GM19395 (cell line): ENCODE measurements around the gene ZFP92.
"Not testable (repeated sequence)": the region's sequence is repeated elsewhere in the genome, so short reads cannot be mapped to it uniquely, and the experiment has no call there.

ENCODE experiments used
- ATAC-seq: cut with Tn5 transposase; IDR thresholded peaks from one replicate; pipeline ENCODE4 v1.9.1; 2021; ENCODE audit warnings: mild to moderate bottlenecking, moderate library complexity; ENCODE audit not compliant: unreplicated experiment

ZFP92 gene

DNA sequence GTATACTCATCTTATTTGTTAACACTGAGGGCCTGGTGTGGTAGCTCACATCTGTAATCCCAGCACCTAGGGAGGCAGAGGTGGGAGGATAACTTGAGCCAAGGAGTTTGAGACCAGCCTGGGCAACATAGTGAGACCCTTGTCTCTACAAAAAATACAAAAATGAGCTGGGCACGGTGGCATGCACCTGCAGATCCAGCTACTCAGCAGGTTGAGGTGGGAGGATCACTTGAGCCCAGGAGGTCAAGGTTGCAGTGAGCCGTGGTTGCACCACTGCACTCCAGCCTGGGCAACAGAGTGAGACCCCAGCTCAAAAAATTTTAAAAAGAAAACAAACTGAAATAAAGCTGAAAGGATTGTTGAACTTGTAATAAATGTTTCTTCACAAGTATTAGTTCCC lies 26.3 kb upstream of the ZFP92 start:
- not testable (repeated sequence) for ATAC-seq

GRCh38 chrX:153386097-153386496 lies 25.2 kb upstream of the ZFP92 start:
- ATAC-seq = no peak

GRCh38 chrX:153387345-153387744 lies 23.9 kb upstream of the ZFP92 start:
- ATAC-seq = no peak

DNA sequence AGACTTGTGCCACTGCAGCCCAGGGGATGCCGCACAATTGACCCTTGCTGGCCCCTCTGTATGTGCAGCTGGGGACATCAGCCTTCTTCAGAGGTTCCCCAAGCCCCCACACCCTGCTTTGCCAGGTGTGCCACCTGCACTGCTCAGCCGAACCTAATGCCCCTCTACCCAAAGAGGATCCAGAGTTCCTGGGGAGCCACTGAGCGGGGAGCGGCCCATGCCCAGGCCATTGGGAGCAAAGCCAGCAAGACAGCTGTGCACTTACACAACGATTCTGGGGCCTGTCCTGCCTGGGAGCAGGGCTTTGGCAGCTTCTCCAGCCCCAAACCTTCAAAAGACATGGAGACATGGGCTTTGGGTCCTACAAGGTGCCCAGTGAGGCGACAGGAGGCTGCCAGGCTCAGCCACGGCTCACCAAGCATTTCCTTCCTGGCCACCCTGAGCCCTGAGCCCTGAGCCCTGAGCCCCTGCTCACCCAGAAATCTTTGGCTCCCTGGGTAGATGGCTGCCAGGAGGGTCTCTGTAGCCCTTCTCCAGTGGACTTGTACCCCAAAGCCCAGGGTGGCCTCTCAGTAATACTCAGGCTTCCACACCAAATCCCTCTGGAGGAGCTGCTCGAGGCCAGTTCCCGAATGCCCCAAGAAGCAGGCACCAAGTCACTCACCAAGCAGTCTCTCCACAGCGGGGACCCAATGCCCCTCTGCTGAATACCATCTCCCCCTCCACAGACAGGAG lies 23.1 kb upstream of the ZFP92 start:
- ATAC-seq = no peak

GRCh38 chrX:153388722-153389459 lies 22.4 kb upstream of the ZFP92 start:
- ATAC-seq = no peak

DNA sequence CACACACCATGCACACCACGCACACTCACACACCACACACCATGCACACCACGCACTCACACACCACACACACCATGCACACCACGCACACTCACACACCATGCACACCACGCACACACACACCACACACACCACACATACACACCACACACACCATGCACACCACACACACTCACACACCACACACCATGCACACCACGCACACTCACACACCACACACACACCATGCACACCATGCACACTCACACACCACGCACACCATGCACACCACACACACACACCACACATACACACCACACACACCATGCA lies 21.9 kb upstream of the ZFP92 start:
- not testable (repeated sequence) for ATAC-seq

DNA sequence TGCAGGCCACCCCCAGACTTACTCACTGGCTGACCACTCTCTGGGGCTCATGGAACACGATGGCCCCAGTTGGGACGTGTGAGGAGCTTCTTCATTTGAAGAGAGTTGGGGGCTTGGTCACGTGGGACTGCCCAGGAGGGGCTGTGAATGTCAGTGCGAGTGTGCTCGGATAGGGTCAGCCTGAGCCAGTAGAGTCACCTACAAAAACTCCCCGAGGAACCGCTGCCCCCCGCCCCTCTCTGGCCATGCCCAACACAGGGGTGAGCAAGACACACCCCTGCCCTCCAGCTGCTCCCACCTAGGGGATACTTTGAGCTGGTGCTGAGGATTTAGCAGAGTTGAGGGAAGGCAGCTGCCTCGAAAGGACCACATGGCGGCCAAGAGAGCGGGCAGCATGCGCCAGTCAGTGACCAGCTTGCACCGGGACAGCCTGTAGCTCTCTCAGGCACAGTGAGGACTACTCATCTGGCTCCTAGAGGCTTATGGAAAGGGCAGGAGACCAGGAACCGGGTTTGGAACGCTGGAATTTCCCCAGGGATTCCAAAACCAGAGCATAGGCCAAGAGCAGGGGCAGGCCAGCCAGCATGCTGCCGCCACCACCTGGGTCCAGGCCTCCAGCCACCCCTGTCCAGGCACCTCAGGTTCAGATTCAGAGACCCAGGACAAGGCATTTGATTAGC lies 18.5 kb upstream of the ZFP92 start:
- ATAC-seq = no peak

DNA sequence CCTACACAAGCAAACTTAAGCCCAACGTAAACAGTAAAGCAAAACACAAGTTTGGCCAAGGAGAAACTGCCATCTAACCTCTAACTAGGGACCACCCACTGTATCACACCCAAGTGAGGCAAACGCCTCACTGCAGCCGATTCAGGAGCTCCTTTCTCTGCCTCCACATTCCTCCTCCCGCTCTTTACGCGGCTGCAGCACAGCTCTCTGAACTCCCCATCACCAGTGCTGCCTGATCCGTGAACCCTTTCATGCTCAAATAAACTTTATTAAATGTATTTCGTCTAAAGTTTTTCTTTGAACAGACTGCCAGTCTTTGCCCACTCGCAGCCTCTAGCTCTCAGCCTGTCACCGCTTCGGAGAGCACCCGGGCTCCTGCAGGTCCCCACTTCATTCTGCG lies 16.7 kb upstream of the ZFP92 start:
- no peak for ATAC-seq

- no peak for ATAC-seq
Measured at GRCh38 chrX:153395613-153396319, 15.5 kb upstream of the ZFP92 start.

- ATAC-seq = no peak
Measured at GRCh38 chrX:153396320-153397195, 14.7 kb upstream of the ZFP92 start.

GRCh38 chrX:153397256-153397960 lies 13.9 kb upstream of the ZFP92 start:
- ATAC-seq = no peak

DNA sequence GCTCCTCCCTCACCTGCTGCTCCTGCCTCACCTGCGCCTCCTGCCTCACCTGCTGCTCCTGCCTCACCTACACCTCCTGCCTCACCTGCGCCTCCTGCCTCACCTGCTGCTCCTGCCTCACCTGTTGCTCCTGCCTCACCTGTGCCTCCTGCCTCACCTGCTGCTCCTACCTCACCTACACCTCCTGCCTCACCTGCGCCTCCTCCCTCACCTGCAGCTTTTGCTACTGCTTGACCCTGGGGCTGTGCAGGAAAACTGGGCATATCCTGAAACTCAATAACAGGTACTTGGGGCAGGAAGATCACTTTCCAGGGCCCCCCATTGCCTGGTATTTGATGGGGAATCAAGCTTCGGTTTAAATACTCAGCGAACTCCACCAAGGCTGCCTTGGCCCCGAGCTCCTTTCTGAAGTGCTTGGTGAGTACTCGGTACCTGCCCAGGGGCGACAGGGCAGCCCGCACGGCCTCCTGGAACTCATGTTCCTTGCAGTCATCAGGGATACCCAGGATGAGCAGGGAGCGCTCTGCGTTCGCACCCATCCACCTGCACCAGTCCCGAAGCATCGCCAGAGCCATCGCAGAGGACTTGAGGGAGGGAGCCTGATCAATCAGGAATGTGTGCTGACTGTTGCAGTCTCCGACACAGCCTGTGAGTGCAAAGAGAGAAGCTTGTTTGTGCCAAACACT lies 12.9 kb upstream of the ZFP92 start:
- no peak for ATAC-seq

DNA sequence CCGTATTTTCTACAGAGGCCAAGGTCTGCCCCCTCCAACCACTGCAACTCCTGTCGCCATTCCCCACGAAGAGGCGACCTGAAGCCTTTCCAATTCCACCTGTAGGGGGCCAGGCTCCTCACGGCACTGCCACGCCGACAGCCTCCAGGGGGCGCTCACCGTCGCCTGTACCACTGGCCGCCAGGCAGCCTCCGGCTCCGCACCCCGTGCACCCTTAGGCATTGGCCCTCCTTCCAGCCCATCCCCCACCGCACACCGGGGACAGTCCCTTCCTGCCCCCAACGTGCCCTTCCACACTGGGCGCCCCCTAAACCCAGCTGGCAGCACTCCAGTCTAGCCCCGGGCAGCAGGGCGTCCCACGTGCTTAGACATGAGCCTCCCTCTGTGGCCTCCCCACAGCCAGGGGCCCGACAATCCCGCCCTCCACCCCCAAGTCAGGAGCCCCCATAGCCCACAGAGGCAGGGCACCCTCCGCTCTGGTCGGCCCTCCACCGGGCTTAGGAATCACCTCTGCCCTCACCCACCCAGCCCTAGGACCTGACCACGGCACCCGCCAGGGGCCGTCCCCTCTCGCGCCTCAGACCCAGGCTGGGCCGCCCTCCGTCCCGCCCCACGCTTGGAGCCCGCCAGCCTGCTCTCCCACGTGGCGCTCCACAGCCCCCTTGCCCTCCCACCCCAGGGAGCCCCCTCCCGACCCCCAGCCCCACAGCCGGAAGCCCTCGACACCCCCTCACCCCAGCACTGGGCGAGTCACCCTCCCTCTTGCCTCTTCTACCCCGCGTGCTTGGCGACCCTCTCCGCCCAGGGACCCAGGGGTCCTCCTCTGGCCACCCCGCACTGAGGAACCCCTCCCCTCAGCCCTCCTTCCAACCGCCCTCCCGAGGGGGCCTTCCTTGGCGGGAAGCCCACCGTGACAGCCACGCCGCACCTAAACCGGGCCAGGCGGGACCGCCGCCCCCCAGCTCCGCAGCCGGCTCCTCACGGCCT lies 10.8 kb upstream of the ZFP92 start:
- ATAC-seq = peak; percentile 54

GRCh38 chrX:153401133-153401764 lies 10.0 kb upstream of the ZFP92 start, which contains the start of gene PNMA6E:
Gene PNMA6E, minus strand, starts transcription at chrX:153401350. Its CDS starts 2,501 bp downstream, at chrX:153398849.
- ATAC-seq = no peak

DNA sequence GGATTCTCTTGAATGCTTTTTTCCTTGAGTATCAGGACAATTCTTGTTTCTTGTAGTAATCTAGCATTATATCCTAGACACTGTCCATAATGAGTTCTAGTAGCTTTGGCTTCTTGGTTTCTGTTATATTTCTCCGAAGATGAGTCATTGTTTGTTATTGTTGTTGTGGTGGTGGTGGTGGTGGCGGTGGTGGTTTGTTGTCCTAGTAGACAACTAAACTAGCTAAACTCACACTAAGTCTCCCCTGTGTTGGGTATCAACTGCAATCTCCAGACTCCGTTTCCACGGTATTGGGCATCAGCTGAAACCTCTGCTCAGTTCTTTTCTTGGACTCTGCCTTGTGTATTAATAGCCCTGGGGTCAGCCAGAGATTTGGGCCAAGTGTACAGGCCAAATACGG lies 6.9 kb upstream of the ZFP92 start:
- ATAC-seq = not testable (repeated sequence)

DNA sequence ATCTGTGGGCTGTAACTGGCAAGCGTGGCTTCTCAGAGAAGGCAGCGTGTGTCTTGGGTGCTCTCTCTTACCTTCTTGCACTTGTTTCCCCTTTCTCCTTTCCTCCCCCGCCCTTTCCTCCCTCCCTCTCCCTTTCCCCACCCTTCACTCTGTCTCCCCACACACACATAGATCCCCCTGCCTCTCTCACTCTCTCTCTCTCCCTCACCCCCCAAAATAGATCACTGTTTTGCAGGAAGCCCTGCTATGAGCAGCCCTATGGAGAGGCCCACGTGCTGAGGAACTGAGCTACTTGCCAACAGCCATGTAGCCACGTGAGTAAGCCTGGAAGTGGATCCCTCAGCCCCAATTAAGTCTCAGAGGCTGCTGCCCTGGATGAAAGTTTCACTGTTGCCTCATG lies 5.8 kb upstream of the ZFP92 start:
- no peak for ATAC-seq

DNA sequence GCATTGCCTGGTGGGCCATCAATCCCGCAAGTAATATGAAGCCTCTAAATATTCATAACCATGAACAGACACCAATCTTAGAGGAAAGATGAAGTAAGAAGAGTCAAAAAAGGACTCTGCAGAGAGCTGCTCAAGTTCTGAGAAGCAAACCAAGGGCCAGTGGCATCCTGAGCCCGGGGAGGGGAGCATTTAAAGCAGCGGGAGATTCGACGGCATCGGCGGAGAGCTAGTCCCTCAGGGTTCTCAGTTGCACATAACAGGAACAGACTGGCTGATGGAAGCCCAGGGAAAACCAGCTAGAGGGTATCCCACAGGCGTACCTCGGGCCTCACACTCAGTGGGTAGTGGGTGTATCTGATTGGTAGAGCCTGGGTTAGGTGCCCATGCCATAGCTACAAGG lies 5.3 kb upstream of the ZFP92 start:
- no peak for ATAC-seq

DNA sequence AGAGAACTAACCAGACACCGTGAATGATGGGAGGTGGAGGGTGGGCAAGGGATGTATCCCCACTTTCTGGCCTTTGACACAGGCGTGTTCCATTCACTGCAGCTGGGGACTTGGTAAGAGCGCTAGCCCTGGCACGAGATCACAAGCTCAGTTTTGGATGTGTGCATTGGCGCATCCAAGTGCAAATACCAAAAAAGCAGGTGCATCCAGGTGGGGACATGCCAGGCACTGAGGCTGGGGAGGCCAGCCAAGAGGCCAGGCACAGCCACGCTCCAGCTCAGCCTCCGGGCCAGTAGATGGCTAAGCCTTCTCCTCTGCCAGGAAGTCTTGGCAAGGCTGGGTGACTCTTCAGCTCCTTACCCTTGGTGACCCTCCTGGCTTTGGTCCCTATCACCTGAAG lies 4.4 kb upstream of the ZFP92 start:
- no peak for ATAC-seq
